Sigmoid colon (tissue), 4 donors: ENCODE data around the gene ACBD3.

Source experiments
- POLR2A ChIP-seq, 2 donors: fragments of 450-650 bp; IDR thresholded peaks; one replicate each; pipeline ENCODE4 v1.6.1; 2016; ENCODE audit warnings: antibody characterized with exemption in 2 of 2, mild to moderate bottlenecking in 2 of 2, moderate library complexity in 2 of 2
- POLR2AphosphoS5 ChIP-seq, 4 donors: sonication (generic); formaldehyde crosslinking; IDR thresholded peaks; one replicate each; pipeline ENCODE4 v1.6.1; 2017; ENCODE audit warnings: antibody characterized with exemption in 4 of 4
- TF ChIP-seq, protein P1 (sequence below), 4 experiments: fragments of 450-650 bp in 3 of 4; fragments of 200-600 bp in 1 of 4; IDR thresholded peaks; one replicate each; pipeline ENCODE4 v1.5.1; 2016 to 2019; ENCODE audit warnings: antibody characterized with exemption in 4 of 4, mild to moderate bottlenecking in 3 of 4, moderate library complexity in 2 of 4

DNA sequence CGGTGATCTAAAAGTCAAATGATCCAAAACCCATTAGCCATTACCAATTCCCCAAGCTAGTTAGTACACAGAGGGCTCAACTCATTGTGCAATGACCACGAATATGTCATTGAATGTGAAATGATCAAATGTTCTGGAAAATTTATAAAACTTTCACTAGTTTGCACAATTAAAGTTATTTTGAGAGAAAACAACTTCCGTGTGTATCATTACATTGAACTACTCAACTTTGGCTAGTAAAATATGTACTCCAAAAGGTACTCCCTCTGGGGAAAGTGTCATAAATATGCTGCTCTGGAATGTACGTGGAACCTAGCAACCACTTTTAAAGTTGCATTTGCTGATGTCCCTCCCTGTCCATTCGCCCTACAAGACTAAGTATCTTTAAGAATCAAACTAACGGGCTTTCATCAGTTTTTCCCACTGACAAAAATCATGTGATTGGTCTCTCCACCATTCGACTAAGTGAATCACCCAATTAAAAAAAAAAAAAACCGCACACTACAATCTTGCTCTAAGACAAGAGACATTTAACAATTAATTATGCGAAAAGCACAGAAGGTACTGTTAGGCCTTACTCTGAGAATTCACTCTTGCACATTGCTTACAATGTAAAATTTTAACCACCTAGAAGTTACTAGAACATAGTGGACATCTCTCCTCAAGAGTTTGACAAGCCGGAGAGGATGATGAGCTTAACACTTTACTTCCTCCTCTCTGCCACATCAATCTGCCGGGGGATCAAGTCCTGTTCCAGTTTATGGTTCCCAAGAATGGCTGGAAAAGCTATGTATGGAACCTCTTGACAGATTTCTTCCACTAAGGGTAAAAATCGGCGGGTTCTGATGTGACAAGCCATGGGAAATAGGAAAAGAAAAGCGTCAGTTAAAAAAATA is 1.2 kb downstream of the ACBD3 start:
- TF ChIP-seq, protein P1, sequence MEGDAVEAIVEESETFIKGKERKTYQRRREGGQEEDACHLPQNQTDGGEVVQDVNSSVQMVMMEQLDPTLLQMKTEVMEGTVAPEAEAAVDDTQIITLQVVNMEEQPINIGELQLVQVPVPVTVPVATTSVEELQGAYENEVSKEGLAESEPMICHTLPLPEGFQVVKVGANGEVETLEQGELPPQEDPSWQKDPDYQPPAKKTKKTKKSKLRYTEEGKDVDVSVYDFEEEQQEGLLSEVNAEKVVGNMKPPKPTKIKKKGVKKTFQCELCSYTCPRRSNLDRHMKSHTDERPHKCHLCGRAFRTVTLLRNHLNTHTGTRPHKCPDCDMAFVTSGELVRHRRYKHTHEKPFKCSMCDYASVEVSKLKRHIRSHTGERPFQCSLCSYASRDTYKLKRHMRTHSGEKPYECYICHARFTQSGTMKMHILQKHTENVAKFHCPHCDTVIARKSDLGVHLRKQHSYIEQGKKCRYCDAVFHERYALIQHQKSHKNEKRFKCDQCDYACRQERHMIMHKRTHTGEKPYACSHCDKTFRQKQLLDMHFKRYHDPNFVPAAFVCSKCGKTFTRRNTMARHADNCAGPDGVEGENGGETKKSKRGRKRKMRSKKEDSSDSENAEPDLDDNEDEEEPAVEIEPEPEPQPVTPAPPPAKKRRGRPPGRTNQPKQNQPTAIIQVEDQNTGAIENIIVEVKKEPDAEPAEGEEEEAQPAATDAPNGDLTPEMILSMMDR (IDR thresholded peaks at IDR 0.05) = no peak
- TF ChIP-seq POLR2A (IDR thresholded peaks at IDR 0.05) (no peak), POLR2AphosphoS5 (IDR thresholded peaks at IDR 0.05) (no peak)
